ENCODE results near the gene CLDN12. TPM values are rescaled to one million over a fixed set of nuclear protein-coding genes. Genes with fewer than 3 reads are reported as not detected.
A peak's percentile ranks its signal among the peaks of the same experiment; 100 is the strongest.

CLDN12 gene
- total RNA-seq (10 to 100 TPM; 34.9 to 46.1 (median 39.7) TPM), polyA plus RNA-seq (24.7 TPM)
- long read RNA-seq, donor 1, transcript CLDN12-213 (4 exons, 1,098 nt), result major isoform, 36 of 77 reads
- long read RNA-seq, donor 1, transcript CLDN12-201 (3 exons, 3,565 nt), result minor isoform, 6 of 77 reads
- long read RNA-seq, donor 1, partial matches to known transcripts, result 5 of 77 reads
- long read RNA-seq, donor 1, other reads (novel, unspliced or antisense), result 26 of 77 reads
- long read RNA-seq, donor 2, partial matches to known transcripts, result 1 of 16 reads
- long read RNA-seq, donor 2, other reads (novel, unspliced or antisense), result 8 of 16 reads
- long read RNA-seq, donor 3, transcript CLDN12-201 (3 exons, 3,565 nt), result minor isoform, 35 of 207 reads
- long read RNA-seq, donor 3, transcript CLDN12-213 (4 exons, 1,098 nt), result major isoform, 74 of 207 reads
- long read RNA-seq, donor 3, transcript CLDN12-202 (4 exons, 846 nt), result minor isoform, 6 of 207 reads
- long read RNA-seq, donor 3, partial matches to known transcripts, result 23 of 207 reads
- long read RNA-seq, donor 3, other reads (novel, unspliced or antisense), result 62 of 207 reads
- long read RNA-seq, donor 4, transcript CLDN12-213 (4 exons, 1,098 nt), result major isoform, 6 of 14 reads
- long read RNA-seq, donor 4, partial matches to known transcripts, result 2 of 14 reads
- long read RNA-seq, donor 4, other reads (novel, unspliced or antisense), result 5 of 14 reads

GRCh38 chr7:90403174-90404113 is at the start of gene CLDN12:
Gene CLDN12, plus strand, starts transcription at chr7:90403461. Its CDS starts 9,216 bp downstream, at chr7:90412677.
- H3K4me3 ChIP-seq (ENCODE audit: low read length), result peak within 1 kb of the TSS; percentile 98
- peaks cover 6% of the 10 kb centered on the region for H3K4me1 ChIP-seq (ENCODE audit: control insufficient read depth, insufficient read depth, low read length)
- H3K9me3 ChIP-seq (ENCODE audit: control insufficient read depth, low read length), result no peaks in the 10 kb centered on the region
- under 1% methylated on average over 35 of the region's 35 CpGs for WGBS
- peak; percentile 90 to 94 (median 92) for DNase-seq
- peak within 1 kb of the TSS; percentile 99 for H3K27ac ChIP-seq (ENCODE audit: low read length)
- intact Hi-C loops (cut with DNase I), result loop anchor here in 1 of 4 donors (5.0 kb wide), 1 partner anchor 56 kb away; the partner anchor contains the start of gene GTPBP10
- H3K27me3 ChIP-seq (ENCODE audit: control insufficient read depth, insufficient read depth), result no peaks in the 10 kb centered on the region
- ATAC-seq, result peak; percentile 97 to 98

DNA sequence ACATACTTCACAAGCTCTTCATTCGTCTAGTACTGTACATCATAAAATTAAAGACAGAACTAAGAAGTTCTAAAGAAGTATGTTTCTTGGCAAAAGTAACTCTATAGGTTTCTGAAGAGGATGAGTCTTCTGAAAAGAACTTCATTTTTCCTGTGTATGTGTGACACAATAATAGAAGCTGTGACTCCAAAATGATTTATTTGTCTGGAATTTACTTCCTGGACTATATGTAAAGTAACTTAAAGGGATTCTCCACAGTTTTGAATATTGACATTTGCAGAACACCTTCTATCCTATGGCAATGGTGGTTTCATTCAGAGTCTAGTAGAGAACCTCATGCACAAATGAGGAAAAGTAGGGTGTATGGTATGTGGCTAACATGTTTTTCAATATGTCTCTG is 19.8 kb upstream of the CLDN12 start:
- ATAC-seq, result no peak
- intact Hi-C loops (cut with DNase I), result no loop called here
- H3K4me3 ChIP-seq (ENCODE audit: low read length), result no peak overlapping the region

GRCh38 chr7:90383861-90384260 is 19.4 kb upstream of the CLDN12 start:
- H3K9me3 ChIP-seq (ENCODE audit: control insufficient read depth, low read length), result no peaks in the 10 kb centered on the region
- DNase-seq, result no peak
- no peak for ATAC-seq
- no peak overlapping the region for H3K4me3 ChIP-seq (ENCODE audit: low read length)
- no peak overlapping the region for H3K27ac ChIP-seq (ENCODE audit: low read length)
- 95% methylated on average over 3 of the region's 3 CpGs for WGBS
- H3K27me3 ChIP-seq (ENCODE audit: control insufficient read depth, insufficient read depth), result no peaks in the 10 kb centered on the region
- intact Hi-C loops (cut with DNase I), result no loop called here
- H3K4me1 ChIP-seq (ENCODE audit: control insufficient read depth, insufficient read depth, low read length), result no peaks in the 10 kb centered on the region

More for the DNA sequence above, 19.8 kb upstream of the CLDN12 start:
- no peak for DNase-seq
- Histone ChIP-seq H3K4me1 (ENCODE audit: control insufficient read depth, insufficient read depth, low read length) (no peaks in the 10 kb centered on the region), H3K9me3 (ENCODE audit: control insufficient read depth, low read length) (no peaks in the 10 kb centered on the region), H3K27me3 (ENCODE audit: control insufficient read depth, insufficient read depth) (no peaks in the 10 kb centered on the region), H3K27ac (ENCODE audit: low read length) (no peak overlapping the region)
- 96% methylated on average over 1 of the region's 1 CpG for WGBS

- Histone ChIP-seq H3K9me3 (ENCODE audit: control insufficient read depth, low read length) (no peaks in the 10 kb centered on the region), H3K27me3 (ENCODE audit: control insufficient read depth, insufficient read depth) (no peaks in the 10 kb centered on the region), H3K4me3 (ENCODE audit: low read length) (no peak overlapping the region), H3K4me1 (ENCODE audit: control insufficient read depth, insufficient read depth, low read length) (no peaks in the 10 kb centered on the region), H3K27ac (ENCODE audit: low read length) (no peak overlapping the region)
- intact Hi-C loops (cut with DNase I), result no loop called here
- ATAC-seq (no peak), DNase-seq (no peak)
Measured at GRCh38 chr7:90384433-90384832, 18.8 kb upstream of the CLDN12 start.

- ATAC-seq (no peak), DNase-seq (no peak)
- H3K27me3 ChIP-seq (ENCODE audit: control insufficient read depth, insufficient read depth), result no peaks in the 10 kb centered on the region
- 91% methylated on average over 2 of the region's 2 CpGs for WGBS
- no peak overlapping the region for H3K27ac ChIP-seq (ENCODE audit: low read length)
- intact Hi-C loops (cut with DNase I), result no loop called here
- no peaks in the 10 kb centered on the region for H3K9me3 ChIP-seq (ENCODE audit: control insufficient read depth, low read length)
- H3K4me1 ChIP-seq (ENCODE audit: control insufficient read depth, insufficient read depth, low read length), result no peaks in the 10 kb centered on the region
- H3K4me3 ChIP-seq (ENCODE audit: low read length), result no peak overlapping the region
Measured at GRCh38 chr7:90387470-90388240, 15.6 kb upstream of the CLDN12 start.

- no peaks in the 10 kb centered on the region for H3K9me3 ChIP-seq (ENCODE audit: control insufficient read depth, low read length)
- H3K4me3 ChIP-seq (ENCODE audit: low read length), result no peak overlapping the region
- intact Hi-C loops (cut with DNase I), result no loop called here
- H3K27ac ChIP-seq (ENCODE audit: low read length), result no peak overlapping the region
- DNase-seq, result no peak
- H3K27me3 ChIP-seq (ENCODE audit: control insufficient read depth, insufficient read depth), result no peaks in the 10 kb centered on the region
- H3K4me1 ChIP-seq (ENCODE audit: control insufficient read depth, insufficient read depth, low read length), result no peaks in the 10 kb centered on the region
- ATAC-seq, result no peak
Measured at GRCh38 chr7:90390926-90391325, 12.3 kb upstream of the CLDN12 start.

DNA sequence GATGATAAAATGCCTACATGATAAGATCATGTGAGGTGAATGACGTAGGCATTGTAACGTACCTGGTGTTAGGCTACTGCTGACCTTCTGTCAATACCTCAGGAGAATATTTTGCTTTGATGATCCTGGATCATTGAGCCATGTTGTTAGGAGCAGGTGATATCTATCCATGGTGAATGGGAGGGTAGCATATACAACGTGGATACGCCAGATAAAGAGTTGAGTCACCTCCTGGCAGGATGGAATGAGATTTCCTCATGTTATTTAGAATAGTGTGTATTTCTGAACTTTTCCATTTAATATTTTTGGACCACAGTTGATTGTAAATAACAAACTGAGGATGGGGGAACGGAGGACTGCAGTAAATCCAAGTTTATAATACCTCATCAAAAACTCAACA is 11.8 kb upstream of the CLDN12 start:
- Histone ChIP-seq H3K9me3 (ENCODE audit: control insufficient read depth, low read length) (no peaks in the 10 kb centered on the region), H3K4me3 (ENCODE audit: low read length) (no peak overlapping the region), H3K27ac (ENCODE audit: low read length) (no peak overlapping the region), H3K27me3 (ENCODE audit: control insufficient read depth, insufficient read depth) (no peaks in the 10 kb centered on the region), H3K4me1 (ENCODE audit: control insufficient read depth, insufficient read depth, low read length) (no peaks in the 10 kb centered on the region)
- ATAC-seq (no peak), DNase-seq (no peak)
- WGBS, result 75% methylated on average over 5 of the region's 5 CpGs
- intact Hi-C loops (cut with DNase I), result no loop called here

GRCh38 chr7:90396420-90396819 is 6.8 kb upstream of the CLDN12 start:
- WGBS, result 90% methylated on average over 4 of the region's 4 CpGs
- DNase-seq (no peak), ATAC-seq (no peak)
- intact Hi-C loops (cut with DNase I), result no loop called here
- no peak overlapping the region for H3K27ac ChIP-seq (ENCODE audit: low read length)
- no peaks in the 10 kb centered on the region for H3K4me1 ChIP-seq (ENCODE audit: control insufficient read depth, insufficient read depth, low read length)
- H3K9me3 ChIP-seq (ENCODE audit: control insufficient read depth, low read length), result no peaks in the 10 kb centered on the region
- H3K27me3 ChIP-seq (ENCODE audit: control insufficient read depth, insufficient read depth), result no peaks in the 10 kb centered on the region
- H3K4me3 ChIP-seq (ENCODE audit: low read length), result no peak overlapping the region

GRCh38 chr7:90401989-90402388 is 1.3 kb upstream of the CLDN12 start:
- Histone ChIP-seq H3K27ac (ENCODE audit: low read length) (no peak overlapping the region), H3K4me3 (ENCODE audit: low read length) (no peak overlapping the region), H3K27me3 (ENCODE audit: control insufficient read depth, insufficient read depth) (no peaks in the 10 kb centered on the region), H3K9me3 (ENCODE audit: control insufficient read depth, low read length) (no peaks in the 10 kb centered on the region), H3K4me1 (ENCODE audit: control insufficient read depth, insufficient read depth, low read length) (peaks cover 4% of the 10 kb centered on the region)
- WGBS, result 15% methylated on average over 4 of the region's 4 CpGs
- no peak for ATAC-seq
- peak in 1 of 3 donors; percentile 13 for DNase-seq
- intact Hi-C loops (cut with DNase I), result loop anchor here in 1 of 4 donors (5.0 kb wide), 1 partner anchor 55 kb away; the partner anchor contains the start of gene GTPBP10

GRCh38 chr7:90402785-90403173 is 482 bp upstream of the CLDN12 start:
- Histone ChIP-seq H3K9me3 (ENCODE audit: control insufficient read depth, low read length) (no peaks in the 10 kb centered on the region), H3K27me3 (ENCODE audit: control insufficient read depth, insufficient read depth) (no peaks in the 10 kb centered on the region), H3K4me3 (ENCODE audit: low read length) (peak overlapping the region; percentile 98), H3K4me1 (ENCODE audit: control insufficient read depth, insufficient read depth, low read length) (peaks cover 4% of the 10 kb centered on the region), H3K27ac (ENCODE audit: low read length) (no peak overlapping the region)
- no peak for DNase-seq
- intact Hi-C loops (cut with DNase I), result loop anchor here in 1 of 4 donors (5.0 kb wide), 1 partner anchor 55 kb away; the partner anchor contains the start of gene GTPBP10
- 32% methylated on average over 1 of the region's 1 CpG for WGBS
- no peak for ATAC-seq
